H1 (cell line): Measurements from ENCODE around the gene COX10.

ENCODE experiments used
- ASH2L ChIP-seq: fragments of 200-600, 300-600 bp; sonication (generic); IDR thresholded peaks from one replicate; pipeline ENCODE4 v1.7.1; 2017; ENCODE audit warnings: low read length
- ATF3 ChIP-seq: IDR thresholded peaks from 2 replicates; pipeline ENCODE4 v1.6.1; 2011; ENCODE audit warnings: low read depth, mild to moderate bottlenecking, low read length; ENCODE audit not compliant: insufficient read depth
- CHD2 ChIP-seq: IDR thresholded peaks from 2 replicates; pipeline ENCODE4 v1.6.1; 2012; ENCODE audit warnings: low read length, improper control_type of control experiment
- CTCF ChIP-seq, 3 experiments: IDR thresholded peaks; 1 replicate in 2 of 3; 2 replicates in 1 of 3; pipeline versions ENCODE4 v1.5.1 to v1.6.1; 2011; ENCODE audit warnings: low read length in 3 of 3, mild to moderate bottlenecking in 3 of 3, inconsistent platforms in 2 of 3, low read depth in 1 of 3, moderate library complexity in 1 of 3; ENCODE audit not compliant: insufficient read depth in 1 of 3; ENCODE audit errors: control extremely low read depth in 1 of 3
- EZH2 ChIP-seq: fragments of 200-600 bp; sonication (generic); IDR thresholded peaks from 2 replicates; pipeline ENCODE4 v1.7.1; 2012; ENCODE audit warnings: low read depth, mild to moderate bottlenecking, moderate library complexity, low read length, inconsistent platforms; ENCODE audit not compliant: severe bottlenecking
- JUND ChIP-seq: IDR thresholded peaks from 2 replicates; pipeline ENCODE4 v1.6.1; 2011; ENCODE audit warnings: mild to moderate bottlenecking, improper control_type of control experiment, low read length
- RNF2 ChIP-seq: fragments of 200-900, 300-1000 bp; sonication (generic); IDR thresholded peaks from 2 replicates; pipeline ENCODE4 v1.7.1; 2016; ENCODE audit warnings: borderline replicate concordance, low read depth, mild to moderate bottlenecking, antibody characterized with exemption, low read length; ENCODE audit not compliant: poor library complexity, severe bottlenecking; ENCODE audit errors: missing control alignments
- SIN3A ChIP-seq, 2 experiments: IDR thresholded peaks in 1 of 2; conservative IDR thresholded peaks in 1 of 2; 2 replicates each; pipeline ENCODE4 v1.6.1; 2011 to 2012; ENCODE audit warnings: low read length in 2 of 2, improper control_type of control experiment in 1 of 2, low read depth in 1 of 2, mild to moderate bottlenecking in 1 of 2
- TAF1 ChIP-seq: IDR thresholded peaks from 2 replicates; pipeline ENCODE4 v1.6.1; 2011; ENCODE audit warnings: mild to moderate bottlenecking, low read depth, low read length

GRCh38 chr17:14116263-14117024 is 47.1 kb downstream of the COX10 start:
- TF ChIP-seq CTCF (IDR thresholded peaks at IDR 0.05; ENCODE audit: control extremely low read depth in 1 of 3, insufficient read depth in 1 of 3, low read depth in 1 of 3, low read length in 3 of 3) = no peak
- no peak for TF ChIP-seq TAF1
- TF ChIP-seq RNF2 = no peak
- no peak for TF ChIP-seq EZH2
- no peak for TF ChIP-seq CHD2
- no peak for TF ChIP-seq JUND
- no peak for TF ChIP-seq SIN3A (conservative IDR thresholded peaks at IDR 0.05 in 1 of 2, IDR thresholded peaks at IDR 0.05 in 1 of 2; ENCODE audit: low read depth in 1 of 2, low read length in 2 of 2)
- TF ChIP-seq ASH2L = no peak
- no peak for TF ChIP-seq ATF3
